H1 (cell line): Measurements from ENCODE around the gene EIF4E2. TPM values are rescaled to one million over a fixed set of nuclear protein-coding genes. Genes with fewer than 3 reads are reported as not detected.

ENCODE experiments used
- CTCF ChIA-PET: fragments of 300-600 bp; sonication (Branson Sonifier 250); formaldehyde crosslinking; loops from one replicate; lab custom pipeline; 2021; ENCODE audit not compliant: partially characterized antibody; lab: Charles Lee
- POLR2A ChIA-PET: fragments of 300-600 bp; sonication (Branson Sonifier 250); formaldehyde crosslinking; loops from one replicate; lab custom pipeline; 2021; ENCODE audit warnings: inconsistent platforms; ENCODE audit not compliant: partially characterized antibody; lab: Charles Lee
- DNase-seq, 2 experiments: peaks; one replicate each; pipeline versions ENCODE4 v3.0.0 to v3.0.0-alpha.2; 2010 to 2022; ENCODE audit warnings: low spot score in 2 of 2, low read depth in 1 of 2, mixed read lengths in 1 of 2
- FAIRE-seq: peaks from 2 replicates; lab custom pipeline; 2011; peaks lifted over from hg19 to GRCh38; lab: Jason Lieb, UNC
- H2AFZ ChIP-seq: 2 replicates; pipeline ENCODE4 v1.8.1; 2012; ENCODE audit warnings: low read length, inconsistent platforms
- H2AK5ac ChIP-seq: 2 replicates; pipeline ENCODE4 v1.6.1; 2013; ENCODE audit warnings: low read depth, low read length
- H2BK120ac ChIP-seq: replicated peaks from 2 replicates; pipeline ENCODE3; 2013; ENCODE audit warnings: low read depth, low read length, inconsistent platforms
- H2BK12ac ChIP-seq: 2 replicates; pipeline ENCODE4 v1.6.1; 2013; ENCODE audit warnings: low read depth, low read length
- H2BK15ac ChIP-seq: 2 replicates; pipeline ENCODE4 v1.6.1; 2013; ENCODE audit warnings: low read length
- H2BK20ac ChIP-seq: 2 replicates; pipeline ENCODE4 v1.6.1; 2013; ENCODE audit warnings: low read length
- H2BK5ac ChIP-seq: 2 replicates; pipeline ENCODE4 v1.6.1; 2013; ENCODE audit warnings: low read depth, low read length
- H3K14ac ChIP-seq: 2 replicates; pipeline ENCODE4 v1.6.1; 2013; ENCODE audit warnings: inconsistent platforms; ENCODE audit not compliant: insufficient read length
- H3K18ac ChIP-seq: 2 replicates; pipeline ENCODE4 v1.6.1; 2013; ENCODE audit warnings: low read length; ENCODE audit errors: extremely low read depth
- H3K23ac ChIP-seq: 2 replicates; pipeline ENCODE4 v1.6.1; 2013; ENCODE audit warnings: inconsistent platforms; ENCODE audit not compliant: insufficient read length
- H3K23me2 ChIP-seq: 2 replicates; pipeline ENCODE4 v1.6.1; 2013; ENCODE audit warnings: low read depth, low read length
- H3K27ac ChIP-seq: 2 replicates; pipeline ENCODE4 v1.6.1; 2011; ENCODE audit warnings: low read depth, low read length, inconsistent platforms
- H3K27me3 ChIP-seq, 4 experiments: replicated peaks in 1 of 4; 1 replicate in 1 of 4; 2 replicates in 3 of 4; pipeline versions ENCODE4 v1.6.1 to v1.8.1; 2011 to 2013; ENCODE audit warnings: low read length in 3 of 4, mild to moderate bottlenecking in 3 of 4, inconsistent platforms in 2 of 4, mixed read lengths in 2 of 4, moderate library complexity in 1 of 4; ENCODE audit not compliant: control insufficient read depth in 3 of 4, insufficient read depth in 3 of 4; ENCODE audit errors: extremely low read depth in 1 of 4
- H3K36me3 ChIP-seq, 4 experiments: 2 replicates each; pipeline versions ENCODE4 v1.6.1 to v1.8.1; 2011 to 2013; ENCODE audit warnings: mild to moderate bottlenecking in 4 of 4, low read length in 3 of 4, moderate library complexity in 2 of 4, control low read depth in 1 of 4, inconsistent platforms in 1 of 4; ENCODE audit not compliant: insufficient read depth in 4 of 4, control insufficient read depth in 2 of 4
- H3K4ac ChIP-seq: replicated peaks from 2 replicates; pipeline ENCODE3; 2013; ENCODE audit warnings: low read length, low read depth, mixed read lengths, inconsistent platforms; ENCODE audit not compliant: insufficient read length
- H3K4me1 ChIP-seq, 4 experiments: replicated peaks in 1 of 4; 1 replicate in 1 of 4; 2 replicates in 3 of 4; pipeline versions ENCODE4 v1.6.1 to v1.8.1; 2011 to 2013; ENCODE audit warnings: low read length in 3 of 4, inconsistent platforms in 2 of 4, mixed read lengths in 1 of 4; ENCODE audit not compliant: insufficient read depth in 4 of 4, control insufficient read depth in 3 of 4
- H3K4me2 ChIP-seq, 2 experiments: 2 replicates each; pipeline versions ENCODE4 v1.6.1 to v1.8.1; 2011 to 2013; ENCODE audit warnings: low read depth in 2 of 2, low read length in 2 of 2, control low read depth in 1 of 2, inconsistent platforms in 1 of 2, mild to moderate bottlenecking in 1 of 2; ENCODE audit not compliant: insufficient read depth in 1 of 2
- H3K4me3 ChIP-seq, 4 experiments: fragments of 200-600, 300-600 bp in 1 of 4; sonication (generic), shearing (Covaris generic), sonication (Bioruptor Twin) in 1 of 4; 2 replicates each; pipeline versions ENCODE4 v1.5.1 to v1.8.1; 2011 to 2016; ENCODE audit warnings: low read length in 4 of 4, low read depth in 3 of 4, control low read depth in 2 of 4, inconsistent platforms in 2 of 4, mild to moderate bottlenecking in 2 of 4, mixed read lengths in 1 of 4, moderate library complexity in 1 of 4; ENCODE audit not compliant: insufficient read depth in 2 of 4; ENCODE audit errors: extremely low read depth in 1 of 4
- H3K56ac ChIP-seq: replicated peaks from 2 replicates; pipeline ENCODE3; 2013; ENCODE audit warnings: low read depth, mild to moderate bottlenecking, mixed read lengths, low read length, inconsistent platforms; ENCODE audit not compliant: insufficient read length
- H3K79me1 ChIP-seq: 2 replicates; pipeline ENCODE4 v1.6.1; 2013; ENCODE audit warnings: low read depth, low read length, control low read depth
- H3K79me2 ChIP-seq, 2 experiments: 2 replicates each; pipeline versions ENCODE4 v1.6.1 to v1.8.1; 2012 to 2013; ENCODE audit warnings: low read length in 2 of 2, mild to moderate bottlenecking in 2 of 2, inconsistent platforms in 1 of 2; ENCODE audit not compliant: insufficient read depth in 2 of 2, control insufficient read depth in 1 of 2
- H3K9ac ChIP-seq, 4 experiments: replicated peaks in 1 of 4; 1 replicate in 1 of 4; 2 replicates in 3 of 4; pipeline versions ENCODE4 v1.6.1 to v1.8.1; 2011 to 2013; ENCODE audit warnings: low read depth in 3 of 4, low read length in 3 of 4, control low read depth in 2 of 4, mild to moderate bottlenecking in 2 of 4, moderate library complexity in 2 of 4, inconsistent platforms in 1 of 4; ENCODE audit errors: extremely low read depth in 1 of 4
- H3K9me3 ChIP-seq, 2 experiments: 2 replicates each; pipeline versions ENCODE4 v1.6.1 to v1.8.1; 2012 to 2013; ENCODE audit warnings: mild to moderate bottlenecking in 2 of 2, moderate library complexity in 2 of 2, control low read depth in 1 of 2, inconsistent platforms in 1 of 2, low read depth in 1 of 2, low read length in 1 of 2, mixed read lengths in 1 of 2; ENCODE audit not compliant: insufficient read depth in 2 of 2
- H4K20me1 ChIP-seq, 2 experiments: replicated peaks in 1 of 2; 2 replicates each; pipeline versions ENCODE3 to v1.8.1; 2011 to 2013; ENCODE audit warnings: inconsistent platforms in 2 of 2, low read length in 2 of 2, mild to moderate bottlenecking in 1 of 2; ENCODE audit not compliant: insufficient read depth in 2 of 2, control insufficient read depth in 1 of 2
- H4K5ac ChIP-seq: 2 replicates; pipeline ENCODE4 v1.6.1; 2013; ENCODE audit warnings: low read length, low read depth, mixed read lengths, inconsistent platforms; ENCODE audit not compliant: insufficient read length
- H4K8ac ChIP-seq: 2 replicates; pipeline ENCODE4 v1.8.0; 2013; ENCODE audit warnings: mild to moderate bottlenecking, moderate library complexity, low read length, inconsistent platforms; ENCODE audit not compliant: insufficient read depth; ENCODE audit errors: extremely low read depth
- H4K91ac ChIP-seq: replicated peaks from 2 replicates; pipeline ENCODE3; 2013; ENCODE audit warnings: low read length, mixed read lengths, inconsistent platforms; ENCODE audit not compliant: insufficient read length
- BACH1 ChIP-seq: IDR thresholded peaks from 2 replicates; pipeline ENCODE4 v1.6.1; 2012; ENCODE audit warnings: low read length, improper control_type of control experiment
- SP2 ChIP-seq: IDR thresholded peaks from 2 replicates; pipeline ENCODE4 v1.6.1; 2012; ENCODE audit warnings: mild to moderate bottlenecking, low read length, inconsistent platforms
- USF2 ChIP-seq: IDR thresholded peaks from 2 replicates; pipeline ENCODE4 v1.6.1; 2011; ENCODE audit warnings: low read length, improper control_type of control experiment
- ZNF274 ChIP-seq: IDR thresholded peaks from 2 replicates; pipeline ENCODE4 v1.7.0; 2012; ENCODE audit warnings: low read length, borderline replicate concordance; ENCODE audit errors: extremely low read depth
- whole genome bisulfite sequencing, 2 experiments: shearing (Covaris generic) in 1 of 2; methylation state at CpG; one replicate each; pipeline versions ENCODE4 v1.1.6 to v1.1.7; 2013 to 2015; ENCODE audit warnings: low lambda C conversion rate in 2 of 2, mixed read lengths in 2 of 2, inconsistent platforms in 1 of 2, low coverage in 1 of 2, missing lambda C conversion rate in 1 of 2; ENCODE audit not compliant: insufficient replicate concordance in 2 of 2, insufficient coverage in 1 of 2, insufficient read length in 1 of 2; ENCODE audit errors: extremely low coverage in 1 of 2, missing lambda C conversion rate in 1 of 2; 5-methylcytosine and 5-hydroxymethylcytosine counted together
- polyA plus RNA-seq, 7 experiments: library from polyadenylated mRNA; depleted of rRNA in 3 of 7; stranded (reverse) in 5 of 7; unstranded in 2 of 7; fragments of >200 nt in 5 of 7; fragments of 200-250 nt in 2 of 7; gene quantifications; 1 replicate in 5 of 7; 2 replicates in 1 of 7; 4 replicates in 1 of 7; pipeline versions ENCODE4 v1.2.1 to v1.2.3, GENCODE V29; 2011 to 2013; ENCODE audit warnings: missing spikeins in 2 of 7, mixed read lengths in 2 of 7
- total RNA-seq: library from RNA; stranded (reverse); fragmentation: NEBNext Ultra II Directional; extraction: Animal tissue kit (Norgen Biotek cat#: 25700); gene quantifications from 2 replicates; pipeline ENCODE4 v1.2.1, GENCODE V29; 2021

The EIF4E2 gene
- total and polyA plus RNA-seq, 2 of the 8 experiments (the other 6 are each of a cell fraction or from before 2014, with no cell fraction given) = 39.4 to 114 TPM

GRCh38 chr2:232576995-232577394 is 26.5 kb downstream of the EIF4E2 start:
- Histone ChIP-seq H2BK15ac (no peak overlapping the region), H2AFZ (no peak overlapping the region), H3K4ac (no peak overlapping the region), H4K91ac (no peak overlapping the region), H3K27ac (no peak overlapping the region), H3K9ac (no peak overlapping the region), H3K9me3 (no peaks in the 10 kb centered on the region), H2BK20ac (no peak overlapping the region), H3K36me3 (peaks cover 2 to 38% (median 17%) of the 10 kb centered on the region in 4 experiments; a peak in 7 of 8 replicates), H3K23ac (no peak overlapping the region), H2BK12ac (no peak overlapping the region), H3K56ac (no peak overlapping the region), H4K5ac (no peak overlapping the region), H2BK5ac (no peak overlapping the region), H3K79me2 (no peaks in the 10 kb centered on the region), H3K18ac (no peak overlapping the region), H3K23me2 (no peaks in the 10 kb centered on the region), H2BK120ac (no peak overlapping the region), H4K20me1 (no peaks in the 10 kb centered on the region), H3K27me3 (no peaks in the 10 kb centered on the region), H3K79me1 (no peaks in the 10 kb centered on the region), H3K4me2 (no peak overlapping the region), H4K8ac (no peak overlapping the region), H2AK5ac (no peak overlapping the region), H3K4me3 (no peak overlapping the region), H3K4me1 (no peaks in the 10 kb centered on the region), H3K14ac (no peak overlapping the region)
- WGBS, 2 experiments = 95% methylated on average over 2 of the region's 2 CpGs; no CpG with 5 or more reads in 1 of the 2 experiments
- no peak for FAIRE-seq
- no peak for DNase-seq
- ChIA-PET POLR2A (no interaction called here), CTCF (interaction anchor here (0.9 to 1.7 kb wide), 3 partner anchors 9 to 81 kb away, joined by 3 to 6 read pairs (median 3); no protein-coding TSS in a partner anchor)
- no peak for TF ChIP-seq USF2
- TF ChIP-seq SP2 = no peak
- no peak for TF ChIP-seq BACH1
- TF ChIP-seq ZNF274 = no peak
